Right cardiac atrium (tissue), 5 donors: Measurements from ENCODE around the gene LRGUK. TPM values are rescaled to one million over a fixed set of nuclear protein-coding genes. Genes with fewer than 3 reads are reported as not detected.

ENCODE experiments used
- ATAC-seq, 2 donors: fragments of 200-7000 bp; cut with Tn5 transposase; one replicate each; pipeline versions ENCODE4 v1.8.0 to v1.9.1; 2020; ENCODE audit warnings: moderate library complexity in 2 of 2, mild to moderate bottlenecking in 1 of 2
- DNase-seq, 3 donors: peaks; one replicate each; pipeline ENCODE4 v3.0.0-alpha.2; 2020
- H3K27ac ChIP-seq: one replicate; pipeline ENCODE4 v1.5.1; 2013; ENCODE audit warnings: mild to moderate bottlenecking, low read length, control low read depth, moderate library complexity
- H3K27me3 ChIP-seq: one replicate; pipeline ENCODE4 v1.6.1; 2013; ENCODE audit not compliant: control insufficient read depth, insufficient read depth
- H3K4me1 ChIP-seq: one replicate; pipeline ENCODE4 v1.6.1; 2013; ENCODE audit warnings: low read length; ENCODE audit not compliant: control insufficient read depth, insufficient read depth
- H3K4me3 ChIP-seq: one replicate; pipeline ENCODE4 v1.5.1; 2013; ENCODE audit warnings: low read length, control low read depth
- H3K9me3 ChIP-seq: one replicate; pipeline ENCODE4 v1.6.1; 2013; ENCODE audit warnings: low read length; ENCODE audit not compliant: control insufficient read depth
- WGBS: extraction: QIAGEN DNeasy Blood & Tissue Kit; methylation state at CpG from one replicate; pipeline ENCODE4 v1.1.7; 2013; 5-methylcytosine and 5-hydroxymethylcytosine counted together
- intact Hi-C, 4 donors: fragments of 100-400 bp; cut with DNase I; formaldehyde crosslinking; loops; one replicate each; pipeline versions ENCODE4 v1.11.0 to v1.14.0; 2022 to 2023
- polyA plus RNA-seq: library from polyadenylated mRNA; stranded (reverse); fragments of 200-250 nt; gene quantifications from one replicate; pipeline ENCODE4 v1.2.3, GENCODE V29; 2013
- total RNA-seq, 4 donors: library from RNA; stranded (reverse); fragmentation: NEBNext Ultra II Directional; extraction: Animal tissue kit (Norgen Biotek cat#: 25700); gene quantifications; one replicate each; pipeline ENCODE4 v1.2.1, GENCODE V29; 2021
- donor health status: healthy with polysubstance abuse.
- donor health status: DM: no; HTN: yes; CAD: no.
- donor health status: DM: no; HTN: no; CAD: no.
- donor health status: DM: no; HTN: yes; CAD: no; lungs with severe emphysema.
- donor health status: DM: yes; HTN: yes; CAD: no.

The LRGUK gene
- total and polyA plus RNA-seq, 5 donors, result 0.06 to 0.40 (median 0.16) TPM; not detected in 1

DNA sequence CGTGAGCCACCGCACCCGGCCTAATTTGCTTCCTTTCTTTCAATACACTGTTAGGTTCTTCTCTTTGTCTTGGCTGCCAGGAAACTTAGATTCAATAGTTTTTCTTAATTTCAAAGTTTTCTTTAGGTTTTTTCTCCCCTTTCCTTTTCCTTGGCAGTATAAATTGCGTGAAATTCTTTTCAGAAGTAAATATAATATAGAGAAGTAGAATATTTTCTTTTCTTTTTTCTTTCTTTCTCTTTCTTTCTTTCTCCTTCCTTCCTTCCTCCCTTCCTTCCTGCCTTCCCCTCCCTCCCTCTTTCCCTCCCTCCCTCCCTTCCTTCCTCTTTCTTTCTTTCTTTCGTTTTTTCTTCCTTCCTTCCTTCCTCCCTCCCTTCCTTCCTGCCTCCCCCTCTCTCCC is 1.7 kb downstream of the LRGUK start:
- Histone ChIP-seq H3K27me3 (no peaks in the 10 kb centered on the region), H3K27ac (no peak overlapping the region), H3K4me1 (no peaks in the 10 kb centered on the region), H3K9me3 (no peaks in the 10 kb centered on the region), H3K4me3 (no peak overlapping the region)
- DNase-seq (no peak), ATAC-seq (no peak)
- intact Hi-C loops, result no loop called here
- 81% methylated on average over 5 of the region's 5 CpGs for WGBS

GRCh38 chr7:134129856-134130523 is 2.9 kb downstream of the LRGUK start:
- no peak for ATAC-seq
- intact Hi-C loops, result no loop called here
- 24% methylated on average over 2 of the region's 2 CpGs for WGBS
- H3K4me3 ChIP-seq, result no peak overlapping the region
- no peaks in the 10 kb centered on the region for H3K9me3 ChIP-seq
- no peaks in the 10 kb centered on the region for H3K27me3 ChIP-seq
- no peak overlapping the region for H3K27ac ChIP-seq
- no peak for DNase-seq
- H3K4me1 ChIP-seq, result no peaks in the 10 kb centered on the region

- DNase-seq, result no peak
- Histone ChIP-seq H3K27me3 (no peaks in the 10 kb centered on the region), H3K4me1 (no peaks in the 10 kb centered on the region), H3K9me3 (no peaks in the 10 kb centered on the region), H3K27ac (no peak overlapping the region), H3K4me3 (no peak overlapping the region)
- 92% methylated on average over 3 of the region's 3 CpGs for WGBS
- no peak for ATAC-seq
- intact Hi-C loops, result no loop called here
These were observed 6.9 kb downstream of the LRGUK start for GRCh38 chr7:134134004-134134403.

DNA sequence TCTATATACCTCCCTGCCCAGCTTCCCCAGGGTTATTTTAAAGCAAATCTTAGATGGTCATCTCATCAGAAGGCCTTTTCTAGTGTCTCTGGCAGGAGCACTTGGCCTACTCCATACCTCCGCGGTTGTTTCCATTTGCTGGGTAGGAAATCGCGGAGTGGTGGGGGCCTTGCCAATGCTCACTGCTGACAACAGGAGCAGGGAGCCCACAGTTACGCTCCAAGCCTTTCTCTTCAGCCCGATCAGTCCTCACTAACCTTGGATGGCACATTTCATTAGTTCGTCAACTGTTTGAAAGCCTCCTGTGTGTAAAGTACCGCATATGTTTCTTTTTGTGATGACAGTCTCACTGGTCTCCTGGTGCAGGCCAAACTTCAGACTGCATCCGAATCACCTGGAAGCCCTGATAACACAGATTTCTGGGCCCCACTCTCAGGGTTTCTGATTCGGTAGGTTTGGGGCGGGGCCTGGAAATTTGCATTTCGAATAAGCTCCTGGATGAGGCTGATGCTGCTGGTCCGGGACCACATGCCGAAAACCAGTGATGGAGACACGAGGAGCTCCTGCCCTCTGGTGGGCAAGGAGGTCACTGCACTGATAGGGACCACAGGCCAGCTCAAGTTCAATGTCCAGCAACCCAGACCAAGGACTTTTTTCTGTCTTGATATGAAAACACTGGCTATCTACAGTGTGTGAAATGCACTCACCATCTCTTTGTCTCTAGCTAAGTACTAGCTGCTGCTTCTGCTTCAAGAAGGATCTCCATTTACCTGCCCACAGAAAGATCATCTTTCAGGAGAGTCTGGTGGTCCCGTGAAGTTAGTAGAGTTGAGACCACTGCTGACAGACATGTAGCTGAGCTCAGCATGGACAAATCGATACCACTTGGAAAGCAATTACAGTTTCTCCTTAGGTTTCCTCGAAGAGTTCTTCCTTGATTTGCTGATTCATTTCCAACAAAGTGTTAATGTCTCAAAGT is 14.0 kb downstream of the LRGUK start:
- WGBS, result 46% methylated on average over 18 of the region's 18 CpGs
- no peaks in the 10 kb centered on the region for H3K4me1 ChIP-seq
- H3K27ac ChIP-seq, result no peak overlapping the region
- H3K27me3 ChIP-seq, result no peaks in the 10 kb centered on the region
- H3K4me3 ChIP-seq, result no peak overlapping the region
- ATAC-seq (peak; percentile 78 to 87), DNase-seq (peak; percentile 67 to 89 (median 79))
- H3K9me3 ChIP-seq, result no peaks in the 10 kb centered on the region
- intact Hi-C loops, result no loop called here

GRCh38 chr7:134141868-134142264 is 14.7 kb downstream of the LRGUK start:
- no peaks in the 10 kb centered on the region for H3K9me3 ChIP-seq
- no peaks in the 10 kb centered on the region for H3K4me1 ChIP-seq
- H3K27ac ChIP-seq, result no peak overlapping the region
- intact Hi-C loops, result no loop called here
- WGBS, result 80% methylated on average over 5 of the region's 5 CpGs
- no peak for DNase-seq
- no peaks in the 10 kb centered on the region for H3K27me3 ChIP-seq
- no peak overlapping the region for H3K4me3 ChIP-seq
- ATAC-seq, result no peak

DNA sequence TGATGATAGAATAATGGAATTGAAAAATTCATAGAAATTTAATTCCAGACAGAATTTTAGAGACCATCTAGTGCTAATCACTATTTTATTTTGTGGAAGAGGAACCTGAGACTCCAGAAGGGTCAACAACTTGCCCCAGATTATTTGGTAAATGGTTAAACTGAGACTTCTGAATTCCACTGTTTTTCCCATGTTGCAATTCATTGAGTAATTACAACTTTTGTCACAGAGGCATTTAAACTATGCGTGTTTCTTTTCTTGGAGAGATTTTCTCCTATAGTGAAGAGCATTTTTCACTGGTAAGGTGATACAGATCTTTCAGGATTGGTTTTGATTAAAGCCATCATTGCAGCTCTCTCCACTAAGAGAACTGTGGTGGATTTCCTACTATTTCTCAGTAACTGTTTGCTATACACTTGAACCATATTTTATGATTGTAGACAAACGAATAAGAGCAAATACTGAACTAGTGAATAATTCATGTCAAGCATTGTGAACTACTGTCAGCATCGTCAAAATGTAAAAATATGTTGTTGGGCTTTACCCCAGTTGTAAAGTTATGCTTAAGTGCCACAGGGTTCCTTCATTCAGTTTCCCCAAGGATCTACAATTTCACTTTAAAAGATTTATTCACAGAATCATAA is 26.5 kb downstream of the LRGUK start:
- intact Hi-C loops, result no loop called here
- Histone ChIP-seq H3K27ac (no peak overlapping the region), H3K27me3 (peaks cover 2% of the 10 kb centered on the region), H3K4me3 (no peak overlapping the region), H3K9me3 (no peaks in the 10 kb centered on the region), H3K4me1 (no peaks in the 10 kb centered on the region)
- WGBS, result 67% methylated on average over 3 of the region's 3 CpGs
- ATAC-seq, result no peak
- no peak for DNase-seq

DNA sequence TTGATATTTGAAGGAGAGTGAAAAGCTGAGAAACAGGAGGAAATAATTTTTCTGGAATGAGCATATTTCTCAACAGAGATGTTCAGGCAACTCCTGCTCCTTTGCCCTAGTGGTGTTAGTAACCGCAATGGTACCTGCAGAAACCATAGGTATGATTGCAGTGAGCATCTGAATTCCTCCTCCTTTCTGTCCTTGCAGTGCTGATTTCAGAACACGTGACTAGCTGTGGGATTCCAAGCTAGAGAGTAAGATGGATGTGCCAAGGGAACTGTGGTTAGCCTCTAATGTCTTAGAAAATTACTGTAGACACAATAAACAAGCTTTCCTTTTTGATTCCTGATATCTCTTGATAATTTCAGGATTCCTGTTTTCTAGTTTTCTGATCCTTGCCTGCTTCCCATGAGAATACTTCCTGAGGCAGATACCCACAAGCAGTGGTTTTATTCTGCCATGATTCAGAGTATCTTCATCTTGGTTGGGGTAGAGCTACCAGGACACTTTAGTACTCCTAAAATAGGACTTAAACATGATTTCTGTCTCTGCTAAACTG is 27.5 kb downstream of the LRGUK start:
- Histone ChIP-seq H3K9me3 (no peaks in the 10 kb centered on the region), H3K4me1 (no peaks in the 10 kb centered on the region), H3K27ac (no peak overlapping the region), H3K4me3 (no peak overlapping the region), H3K27me3 (peaks cover 2% of the 10 kb centered on the region)
- intact Hi-C loops, result no loop called here
- 78% methylated on average over 2 of the region's 2 CpGs for WGBS
- DNase-seq (no peak), ATAC-seq (no peak)

GRCh38 chr7:134155206-134155605 is 28.1 kb downstream of the LRGUK start:
- intact Hi-C loops, result no loop called here
- H3K4me1 ChIP-seq, result no peaks in the 10 kb centered on the region
- H3K9me3 ChIP-seq, result no peaks in the 10 kb centered on the region
- peaks cover 2% of the 10 kb centered on the region for H3K27me3 ChIP-seq
- ATAC-seq (no peak), DNase-seq (no peak)
- H3K27ac ChIP-seq, result no peak overlapping the region
- 85% methylated on average over 2 of the region's 2 CpGs for WGBS
- H3K4me3 ChIP-seq, result no peak overlapping the region

- Histone ChIP-seq H3K27me3 (peaks cover 2% of the 10 kb centered on the region), H3K9me3 (no peaks in the 10 kb centered on the region), H3K4me3 (no peak overlapping the region), H3K27ac (no peak overlapping the region), H3K4me1 (no peaks in the 10 kb centered on the region)
- intact Hi-C loops, result no loop called here
- DNase-seq, result no peak
- WGBS, result 77% methylated on average over 5 of the region's 5 CpGs
- ATAC-seq, result no peak
These were observed 28.7 kb downstream of the LRGUK start for GRCh38 chr7:134155871-134156270.

GRCh38 chr7:134165252-134165651 is 38.1 kb downstream of the LRGUK start:
- ATAC-seq (no peak), DNase-seq (no peak)
- 89% methylated on average over 3 of the region's 3 CpGs for WGBS
- intact Hi-C loops, result no loop called here
- H3K4me3 ChIP-seq, result no peak overlapping the region
- H3K27me3 ChIP-seq, result no peaks in the 10 kb centered on the region
- no peaks in the 10 kb centered on the region for H3K9me3 ChIP-seq
- no peak overlapping the region for H3K27ac ChIP-seq
- H3K4me1 ChIP-seq, result no peaks in the 10 kb centered on the region

- Histone ChIP-seq H3K27ac (no peak overlapping the region), H3K9me3 (no peaks in the 10 kb centered on the region), H3K4me1 (no peaks in the 10 kb centered on the region), H3K4me3 (no peak overlapping the region), H3K27me3 (no peaks in the 10 kb centered on the region)
- intact Hi-C loops, result no loop called here
- no peak for ATAC-seq
- WGBS, result 91% methylated on average over 5 of the region's 5 CpGs
- DNase-seq, result no peak
These were observed 40.1 kb downstream of the LRGUK start for GRCh38 chr7:134167250-134167649.
